ENCODE results near the gene CRNN.

The CRNN gene

DNA sequence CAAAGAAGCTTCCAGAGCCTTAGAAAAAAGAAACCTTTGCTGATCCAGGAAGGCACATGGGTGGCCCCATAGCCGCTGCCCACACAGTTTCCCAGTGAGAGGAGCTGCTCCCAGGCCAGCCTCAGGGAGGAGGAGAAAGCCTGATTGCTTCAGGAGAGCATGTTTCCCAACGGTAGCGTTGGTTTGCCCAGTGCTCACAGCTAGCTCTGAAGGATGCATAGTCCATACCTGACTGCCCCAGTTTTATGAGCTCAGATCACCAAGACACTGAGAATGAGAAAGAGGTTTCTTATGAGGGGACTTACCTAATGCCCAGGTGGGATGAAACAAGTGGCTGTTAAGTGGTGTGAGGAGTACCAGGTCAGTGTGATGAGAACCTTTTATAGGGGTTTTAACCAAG is at the start of gene CRNN:
CRNN (minus strand) TSS at position 355 of the 400 bp plus-strand sequence. CDS start 2,030 bp downstream, outside the sequence.
- DNase-seq = no peak

- DNase-seq = no peak
These were observed 48.6 kb upstream of the CRNN start for GRCh38 chr1:152462636-152463035.

DNA sequence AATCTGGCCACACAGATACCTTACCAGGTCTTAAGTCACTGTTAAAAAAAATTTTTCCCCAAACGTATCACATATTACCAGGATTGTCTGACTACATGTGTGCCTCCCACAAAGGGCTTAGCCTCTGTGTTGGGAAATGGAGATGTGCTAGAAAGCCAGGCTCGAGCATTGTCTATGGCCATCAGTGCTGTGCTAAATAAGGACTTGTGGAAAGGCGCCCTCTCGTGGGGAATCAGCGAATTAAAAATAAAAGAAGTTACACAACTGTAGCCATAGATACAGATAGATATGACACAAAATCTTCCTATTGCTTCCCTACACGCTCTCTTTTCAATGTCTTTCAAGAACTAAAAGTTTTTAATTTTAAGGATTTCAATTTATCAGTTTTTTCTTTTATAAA is 47.5 kb upstream of the CRNN start:
- DNase-seq = peak; percentile 54

DNA sequence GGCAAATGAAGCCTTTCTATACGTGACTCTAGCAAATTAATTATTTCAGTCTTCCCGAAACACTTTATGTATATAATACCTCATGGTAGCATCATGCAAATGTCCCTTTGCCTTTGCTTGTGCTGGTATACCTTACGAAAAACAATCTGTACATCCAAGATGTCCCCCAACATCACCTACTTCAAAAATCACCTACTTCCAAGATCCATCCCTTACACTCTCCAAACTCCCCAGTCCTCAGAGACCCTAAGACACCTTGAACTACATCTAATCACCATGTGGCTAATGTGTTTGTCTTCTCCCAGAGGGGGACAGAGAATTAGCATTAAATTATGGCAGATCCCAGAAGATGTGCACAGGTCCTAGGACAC is 46.5 kb upstream of the CRNN start:
- DNase-seq = no peak

DNA sequence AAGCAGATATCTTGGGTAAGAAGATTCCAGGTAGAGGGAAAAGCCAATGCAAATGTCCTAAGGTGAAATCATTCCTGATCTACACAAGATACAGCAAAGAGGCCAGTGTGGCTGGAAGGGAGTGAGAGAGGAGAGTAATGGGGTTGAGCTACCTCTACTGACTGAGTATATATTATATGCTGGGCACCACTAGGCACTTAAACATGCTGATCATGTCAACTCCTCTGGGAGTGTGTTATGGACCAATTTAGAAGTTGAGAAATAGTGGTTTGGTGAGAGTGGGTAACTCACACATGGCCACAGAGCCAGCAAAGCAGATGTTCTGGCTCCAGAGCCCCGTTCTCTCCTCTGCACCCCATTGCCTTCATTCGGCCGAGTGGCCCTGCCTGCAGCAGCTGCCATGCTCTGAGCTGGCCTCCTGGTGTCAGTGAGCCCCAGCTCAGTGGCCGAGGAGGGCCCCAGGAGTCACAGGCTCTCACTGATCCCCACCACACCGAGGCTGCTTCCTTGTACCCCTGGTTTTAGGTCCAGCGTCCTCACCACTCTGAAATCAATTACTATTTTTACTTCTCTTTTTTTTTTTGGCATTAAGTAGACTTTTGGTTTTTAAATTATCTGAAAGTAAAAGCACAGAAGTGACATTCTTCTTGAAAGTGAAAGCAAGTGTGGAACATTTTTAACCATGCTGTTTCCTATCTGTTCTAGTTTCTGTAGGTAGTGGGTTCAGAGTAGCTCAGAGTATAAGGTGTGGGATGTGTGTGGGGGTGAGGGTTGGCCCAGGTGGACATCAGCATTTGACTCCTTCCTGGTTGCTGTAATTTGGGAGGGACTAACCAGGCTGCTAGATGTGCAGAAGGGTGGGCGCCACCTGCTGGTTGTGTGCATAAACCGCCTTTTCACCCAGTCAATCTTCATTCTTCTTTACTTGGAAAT is 45.8 kb upstream of the CRNN start:
- peak; percentile 73 for DNase-seq

GRCh38 chr1:152458384-152459185 is 44.5 kb upstream of the CRNN start:
- DNase-seq = peak; percentile 74

DNA sequence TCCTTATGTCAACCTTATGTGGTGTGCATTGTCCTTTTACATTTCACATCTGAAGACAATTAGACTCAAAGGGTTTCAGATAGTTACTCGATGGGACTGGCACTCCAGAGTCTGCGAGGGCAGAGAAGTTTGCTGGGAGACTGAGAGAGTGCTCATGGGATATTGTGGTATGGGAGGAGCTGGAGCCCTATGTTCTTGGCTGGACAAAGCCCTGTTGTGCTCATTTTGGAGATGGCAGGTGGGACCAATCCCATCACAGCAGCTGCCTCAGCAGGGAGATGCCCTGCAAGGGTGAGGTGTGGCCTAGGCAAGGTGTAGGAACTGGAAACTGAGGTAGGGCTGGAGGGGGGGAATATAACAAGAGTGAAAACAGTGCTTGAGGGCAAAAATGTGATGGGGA is 43.5 kb upstream of the CRNN start:
- no peak for DNase-seq

- DNase-seq = no peak
These were observed 43.0 kb upstream of the CRNN start for GRCh38 chr1:152457071-152457470.

DNA sequence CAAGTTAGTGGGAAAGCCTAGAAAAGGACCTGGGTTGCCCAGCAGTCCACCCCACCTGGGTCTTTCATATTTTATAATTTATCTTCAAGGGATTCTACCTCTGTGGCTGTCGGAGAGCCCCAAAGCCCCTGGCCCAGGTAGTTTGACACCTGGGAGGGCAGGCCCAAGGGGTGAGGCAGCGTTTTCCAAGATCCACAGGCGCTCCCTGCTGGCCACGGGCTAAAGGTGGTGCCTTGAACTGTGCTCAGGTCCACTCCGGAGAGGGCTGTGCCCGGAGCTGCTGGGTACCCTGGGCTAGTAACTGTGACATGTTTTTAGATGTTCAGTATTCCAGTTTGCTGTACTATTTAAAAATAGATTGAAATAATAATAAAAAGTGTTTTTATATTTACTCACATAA is 37.2 kb upstream of the CRNN start:
- DNase-seq = no peak

GRCh38 chr1:152449661-152450060 is 35.6 kb upstream of the CRNN start:
- no peak for DNase-seq

- no peak for DNase-seq
These were observed 34.4 kb upstream of the CRNN start for GRCh38 chr1:152448496-152448895.

DNA sequence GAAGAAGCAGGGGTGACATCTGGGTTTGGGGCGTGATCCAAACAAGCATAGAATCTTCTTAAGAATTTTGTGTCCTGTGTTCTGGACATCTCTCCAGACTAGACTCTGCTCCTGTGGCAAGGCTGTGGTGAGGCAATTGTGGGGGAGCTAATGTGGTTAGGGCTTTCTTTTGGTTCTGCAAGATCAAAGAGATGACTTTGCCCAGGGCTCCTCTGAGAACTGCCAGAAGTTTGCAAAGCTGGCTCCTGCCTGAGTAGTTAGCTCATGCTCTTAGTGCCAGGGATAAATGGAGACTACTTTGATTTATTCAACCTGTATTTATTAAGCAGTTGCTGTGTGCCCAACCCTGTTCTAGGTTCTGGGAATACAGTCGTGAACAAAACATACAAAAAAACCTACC is 34.0 kb upstream of the CRNN start:
- no peak for DNase-seq

DNA sequence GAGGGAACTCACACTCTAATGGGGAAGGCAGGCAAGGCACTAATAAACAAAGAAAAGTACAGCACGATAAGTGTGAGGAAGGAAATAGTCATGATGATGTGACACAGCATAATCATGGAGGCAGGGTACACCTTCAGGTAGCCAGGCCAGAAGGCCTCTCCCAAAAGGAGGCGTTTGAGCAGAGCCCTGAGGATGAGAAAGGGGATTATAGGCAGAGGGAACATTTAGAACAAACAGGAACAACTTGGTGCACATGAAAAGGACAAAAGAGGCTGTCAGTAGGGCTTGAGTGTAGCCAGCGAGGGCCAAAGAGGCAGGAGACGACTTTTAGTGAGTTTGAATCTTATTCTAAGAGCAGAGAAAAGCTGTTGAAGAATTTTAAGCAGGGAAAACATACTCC is 33.4 kb upstream of the CRNN start:
- no peak for DNase-seq

GRCh38 chr1:152444045-152444444 is 30.0 kb upstream of the CRNN start:
- no peak for DNase-seq

GRCh38 chr1:152442765-152443164 is 28.7 kb upstream of the CRNN start:
- DNase-seq = no peak

DNA sequence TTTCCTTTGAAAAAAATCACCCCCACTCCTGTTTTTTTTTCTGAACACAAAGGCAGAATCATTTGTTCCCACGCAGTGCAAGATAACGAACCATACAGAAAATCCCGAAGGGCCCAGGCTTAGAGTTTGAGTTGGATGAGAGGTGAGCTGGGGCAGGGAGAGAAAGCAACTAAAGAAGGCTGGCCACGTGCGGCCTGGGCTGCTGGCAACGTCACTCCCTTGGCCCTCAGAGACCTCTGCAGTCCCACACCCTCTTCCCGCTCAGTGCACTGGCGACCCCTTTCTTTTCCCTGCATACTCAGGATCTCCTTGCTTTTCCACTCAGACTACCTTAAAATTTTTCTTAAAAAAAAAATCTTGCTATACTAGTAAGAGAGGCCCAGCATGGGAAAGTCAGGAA is 28.2 kb upstream of the CRNN start:
- DNase-seq = no peak

DNA sequence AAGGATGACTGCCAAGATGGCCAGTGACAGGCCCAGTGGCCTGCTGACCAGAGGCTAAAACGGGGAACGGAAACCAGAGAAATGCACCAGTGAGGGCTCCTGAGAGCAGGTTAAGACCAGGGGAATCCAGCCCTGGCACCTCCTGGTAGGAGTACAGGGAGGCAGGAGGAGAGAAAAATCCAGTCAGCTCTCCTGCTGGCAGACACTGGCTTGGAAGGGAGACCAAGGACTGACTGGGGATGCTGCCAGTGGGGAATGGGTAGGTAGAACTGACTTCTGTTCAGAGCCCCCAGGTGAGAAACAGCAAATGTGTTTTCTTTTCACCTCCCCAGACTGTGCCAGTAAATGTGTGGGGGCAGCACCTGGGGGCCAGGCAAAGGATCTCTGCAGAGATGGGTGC is 27.7 kb upstream of the CRNN start:
- DNase-seq = no peak

GRCh38 chr1:152440635-152441471 is 26.8 kb upstream of the CRNN start:
- peak; percentile 61 for DNase-seq

DNA sequence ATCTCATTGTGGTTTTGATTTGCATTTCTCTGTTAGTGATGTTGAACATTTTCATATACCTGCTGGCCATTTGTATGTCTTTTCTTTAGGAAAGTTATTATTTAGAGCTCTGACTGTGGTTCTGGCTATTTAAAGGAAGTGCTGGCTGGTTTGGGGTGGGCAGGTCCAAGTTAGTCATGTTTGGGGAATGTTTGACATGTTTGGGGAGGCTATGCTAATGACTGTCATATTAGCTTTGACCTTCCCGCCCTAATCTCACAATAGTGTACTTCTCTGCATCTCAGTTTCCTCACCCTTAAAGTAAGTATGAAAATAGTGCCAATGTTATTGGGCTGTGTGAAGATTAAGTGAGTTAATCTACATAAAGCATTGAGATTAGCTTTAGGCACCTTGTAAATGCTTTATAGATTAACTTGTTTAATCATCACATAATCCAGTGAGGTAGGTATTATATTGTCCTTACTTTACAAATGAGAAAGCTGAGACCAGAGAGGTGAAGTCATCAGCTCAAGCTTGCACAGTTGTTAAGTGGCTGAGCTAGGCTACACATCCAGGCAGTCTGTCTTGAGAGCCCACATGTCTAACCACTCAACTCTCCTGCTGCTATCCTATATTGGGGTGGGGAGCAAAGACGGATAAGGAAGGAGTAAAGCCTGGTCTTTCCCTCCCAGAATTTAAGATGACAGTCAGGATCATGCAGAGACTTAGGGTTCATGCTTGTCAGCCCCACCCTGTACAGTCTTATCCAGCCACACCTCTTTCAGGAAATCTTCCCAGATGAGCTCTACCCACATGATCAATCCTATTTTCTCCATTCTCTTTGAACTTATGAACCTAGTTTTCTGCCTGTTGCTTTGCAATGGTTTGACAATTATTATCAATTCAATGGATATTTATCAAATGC is 22.8 kb upstream of the CRNN start:
- DNase-seq = no peak

- DNase-seq = no peak
These were observed 13.4 kb upstream of the CRNN start for GRCh38 chr1:152427458-152427857.

- no peak for DNase-seq
These were observed 12.7 kb upstream of the CRNN start for GRCh38 chr1:152426731-152427130.

GRCh38 chr1:152419917-152420316 is 5.9 kb upstream of the CRNN start:
- DNase-seq = no peak

All from activated CD4-positive, CD25-positive, alpha-beta regulatory T cell treated with anti-CD3 and anti-CD28 coated beads, Interleukin-2, amount 50 U/mL, for 72 hours (primary cell).